Esophagus (tissue), 2 donors: Measurements from ENCODE around the gene CRIM1. TPM values are rescaled to one million over a fixed set of nuclear protein-coding genes. Genes with fewer than 3 reads are reported as not detected.
A peak's percentile ranks its signal among the peaks of the same experiment; 100 is the strongest.

Source experiments
- H3K27ac ChIP-seq, 2 donors: one replicate each; pipeline ENCODE4 v1.5.1; 2013; ENCODE audit warnings: low read depth in 2 of 2, mild to moderate bottlenecking in 2 of 2, inconsistent platforms in 1 of 2, low read length in 1 of 2, moderate library complexity in 1 of 2
- H3K27me3 ChIP-seq, 2 donors: one replicate each; pipeline ENCODE4 v1.6.1; 2013; ENCODE audit warnings: low read length in 2 of 2, control low read depth in 1 of 2, mild to moderate bottlenecking in 1 of 2; ENCODE audit not compliant: insufficient read depth in 2 of 2, control insufficient read depth in 1 of 2
- H3K36me3 ChIP-seq, 2 donors: one replicate each; pipeline ENCODE4 v1.6.1; 2013; ENCODE audit warnings: low read length in 1 of 2; ENCODE audit not compliant: control insufficient read depth in 2 of 2, insufficient read depth in 2 of 2
- H3K4me1 ChIP-seq, 2 donors: one replicate each; pipeline ENCODE4 v1.6.1; 2013; ENCODE audit warnings: low read length in 1 of 2; ENCODE audit not compliant: control insufficient read depth in 2 of 2, insufficient read depth in 2 of 2
- H3K4me3 ChIP-seq, 2 donors: one replicate each; pipeline ENCODE4 v1.5.1; 2013; ENCODE audit warnings: low read length in 2 of 2, mild to moderate bottlenecking in 2 of 2, low read depth in 1 of 2, moderate library complexity in 1 of 2
- H3K9me3 ChIP-seq, 2 donors: one replicate each; pipeline ENCODE4 v1.6.1; 2013; ENCODE audit warnings: mild to moderate bottlenecking in 2 of 2, low read depth in 1 of 2, low read length in 1 of 2, moderate library complexity in 1 of 2; ENCODE audit not compliant: control insufficient read depth in 2 of 2, insufficient read depth in 1 of 2
- WGBS, 2 donors: extraction: QIAGEN DNeasy Blood & Tissue Kit; methylation state at CpG; one replicate each; pipeline ENCODE4 v1.1.7; 2013; 5-methylcytosine and 5-hydroxymethylcytosine counted together
- polyA plus RNA-seq, 2 donors: library from polyadenylated mRNA; stranded (reverse); fragments of 200-250 nt; gene quantifications; one replicate each; pipeline ENCODE4 v1.2.3, GENCODE V29; 2013
- donor health status: healthy with polysubstance abuse.
- donor health status: Bipolar disorder and iron deficiency.

Gene CRIM1
- polyA plus RNA-seq, 2 donors: 5.9 to 10.3 TPM

- Histone ChIP-seq H3K4me1 (no peaks in the 10 kb centered on the region), H3K4me3 (no peak overlapping the region), H3K27ac (no peak overlapping the region), H3K36me3 (peaks cover 6 to 7% of the 10 kb centered on the region in 2 donors), H3K27me3 (no peaks in the 10 kb centered on the region), H3K9me3 (no peaks in the 10 kb centered on the region)
- 97 to 100% methylated on average over 1 of the region's 1 CpG for WGBS, 2 donors
Observed at GRCh38 chr2:36554531-36554930, 199.0 kb downstream of the CRIM1 start.

GRCh38 chr2:36555789-36556188 is 200.2 kb downstream of the CRIM1 start:
- no peaks in the 10 kb centered on the region for H3K27me3 ChIP-seq
- WGBS, 2 donors: 89 to 94% methylated on average over 3 of the region's 3 CpGs
- H3K4me1 ChIP-seq: no peaks in the 10 kb centered on the region
- H3K9me3 ChIP-seq: no peaks in the 10 kb centered on the region
- H3K36me3 ChIP-seq: peaks cover 6 to 7% of the 10 kb centered on the region in 2 donors
- H3K27ac ChIP-seq: no peak overlapping the region
- H3K4me3 ChIP-seq: no peak overlapping the region

- H3K27me3 ChIP-seq: no peaks in the 10 kb centered on the region
- 58 to 76% methylated on average over 1 of the region's 1 CpG for WGBS, 2 donors
- H3K27ac ChIP-seq: no peak overlapping the region
- H3K4me3 ChIP-seq: no peak overlapping the region
- H3K4me1 ChIP-seq: no peaks in the 10 kb centered on the region
- H3K36me3 ChIP-seq: peaks cover 3 to 4% of the 10 kb centered on the region in 2 donors
- no peaks in the 10 kb centered on the region for H3K9me3 ChIP-seq
Observed at GRCh38 chr2:36556842-36557241, 201.3 kb downstream of the CRIM1 start.

GRCh38 chr2:36559221-36559942 is 203.8 kb downstream of the CRIM1 start:
- H3K27ac ChIP-seq: no peak overlapping the region
- H3K4me1 ChIP-seq: peaks cover 0 to 3% of the 10 kb centered on the region in 2 donors
- no peak overlapping the region for H3K4me3 ChIP-seq
- no peaks in the 10 kb centered on the region for H3K27me3 ChIP-seq
- H3K9me3 ChIP-seq: no peaks in the 10 kb centered on the region
- 91 to 94% methylated on average over 11 of the region's 11 CpGs for WGBS, 2 donors
- H3K36me3 ChIP-seq: peaks cover 0 to 3% of the 10 kb centered on the region in 2 donors

GRCh38 chr2:36560726-36561125 is 205.1 kb downstream of the CRIM1 start:
- Histone ChIP-seq H3K4me3 (no peak overlapping the region), H3K9me3 (no peaks in the 10 kb centered on the region), H3K4me1 (peaks cover 0 to 3% of the 10 kb centered on the region in 2 donors), H3K27me3 (no peaks in the 10 kb centered on the region), H3K36me3 (peaks cover 0 to 5% of the 10 kb centered on the region in 2 donors), H3K27ac (no peak overlapping the region)
- WGBS, 2 donors: 98 to 100% methylated on average over 5 of the region's 5 CpGs

- H3K36me3 ChIP-seq: peaks cover 0 to 6% of the 10 kb centered on the region in 2 donors
- no peak overlapping the region for H3K4me3 ChIP-seq
- H3K4me1 ChIP-seq: peaks cover 0 to 3% of the 10 kb centered on the region in 2 donors
- WGBS, 2 donors: 59 to 69% methylated on average over 8 of the region's 8 CpGs
- H3K27me3 ChIP-seq: no peaks in the 10 kb centered on the region
- no peaks in the 10 kb centered on the region for H3K9me3 ChIP-seq
- H3K27ac ChIP-seq: peak overlapping the region; percentile 42 to 64
Observed at GRCh38 chr2:36561237-36561944, 205.8 kb downstream of the CRIM1 start.

GRCh38 chr2:36562240-36562639 is 206.7 kb downstream of the CRIM1 start:
- Histone ChIP-seq H3K4me1 (peaks cover 0 to 3% of the 10 kb centered on the region in 2 donors), H3K9me3 (no peaks in the 10 kb centered on the region), H3K27ac (no peak overlapping the region), H3K27me3 (no peaks in the 10 kb centered on the region), H3K36me3 (peaks cover 0 to 6% of the 10 kb centered on the region in 2 donors), H3K4me3 (no peak overlapping the region)
- WGBS, 2 donors: 97 to 98% methylated on average over 1 of the region's 1 CpG

- Histone ChIP-seq H3K36me3 (peaks cover 0 to 6% of the 10 kb centered on the region in 2 donors), H3K27me3 (no peaks in the 10 kb centered on the region), H3K4me1 (peaks cover 0 to 3% of the 10 kb centered on the region in 2 donors), H3K4me3 (no peak overlapping the region), H3K27ac (peak overlapping the region in 1 of 2 donors; percentile 14), H3K9me3 (no peaks in the 10 kb centered on the region)
- WGBS, 2 donors: 69 to 72% methylated on average over 3 of the region's 3 CpGs
Observed at GRCh38 chr2:36562973-36563532, 207.5 kb downstream of the CRIM1 start.

GRCh38 chr2:36564377-36564930 is 208.9 kb downstream of the CRIM1 start:
- Histone ChIP-seq H3K9me3 (no peaks in the 10 kb centered on the region), H3K4me1 (peaks cover 0 to 3% of the 10 kb centered on the region in 2 donors), H3K27ac (no peak overlapping the region), H3K36me3 (peaks cover 0 to 6% of the 10 kb centered on the region in 2 donors), H3K4me3 (no peak overlapping the region), H3K27me3 (no peaks in the 10 kb centered on the region)
- whole genome bisulfite sequencing, 2 donors: 92 to 93% methylated on average over 11 of the region's 11 CpGs
